ENCODE data around the gene MPPED1. TPM values are rescaled to one million over a fixed set of nuclear protein-coding genes. Genes with fewer than 3 reads are reported as not detected.

The MPPED1 gene
- total and polyA plus RNA-seq, 2 donors (not counting 3 experiments of a cell fraction or from before 2014, with no cell fraction given): not detected

DNA sequence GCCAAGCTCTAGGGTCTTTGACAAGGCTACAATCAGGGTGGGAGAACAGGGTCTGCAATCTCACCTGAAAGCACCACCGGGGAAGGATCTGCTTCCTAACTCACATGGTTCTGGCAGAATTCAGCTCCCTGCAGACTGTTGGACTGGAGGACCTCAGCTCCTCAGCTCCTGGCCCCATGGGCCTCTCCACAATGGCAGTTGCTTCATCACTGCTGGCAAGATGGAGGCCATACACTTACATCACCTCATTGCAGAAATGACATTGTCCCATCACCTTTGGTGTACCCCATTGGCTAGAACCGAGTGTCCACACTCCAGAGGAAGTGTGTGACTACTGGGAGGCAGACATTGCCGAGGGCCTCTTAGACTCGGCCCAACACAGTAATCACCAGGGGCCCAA, 20.9 kb upstream of the MPPED1 start:
- Histone ChIP-seq H3K9me1 (replicated peaks; ENCODE audit: control insufficient read depth, extremely low read depth, insufficient read depth, low read length) (no peaks in the 10 kb centered on the region), H3K79me2 (ENCODE audit: control insufficient read depth, insufficient read depth, low read length) (no peaks in the 10 kb centered on the region), H3K36me3 (ENCODE audit: control insufficient read depth in 2 of 2, extremely low read depth in 1 of 2, insufficient read depth in 2 of 2, low read length in 2 of 2) (no peaks in the 10 kb centered on the region), H3K9me3 (replicated peaks; ENCODE audit: control insufficient read depth, insufficient read depth, low read length) (no peaks in the 10 kb centered on the region), H3K4me1 (ENCODE audit: control insufficient read depth, extremely low read depth, insufficient read depth, low read length) (no peaks in the 10 kb centered on the region), H3K4me3 (replicated peaks in 1 of 3; ENCODE audit: insufficient read depth in 1 of 3, low read depth in 1 of 3, low read length in 3 of 3) (no peak overlapping the region), H3K4me2 (ENCODE audit: insufficient read depth, low read length) (no peak overlapping the region), H4K20me1 (replicated peaks; ENCODE audit: control insufficient read depth, extremely low read depth, insufficient read depth, low read length) (no peaks in the 10 kb centered on the region), H3K27ac (ENCODE audit: insufficient read depth, low read depth, low read length) (no peak overlapping the region), H2AFZ (ENCODE audit: low read depth, low read length) (no peak overlapping the region), H3K9ac (replicated peaks; ENCODE audit: extremely low read depth, insufficient read depth, low read length) (no peak overlapping the region), H3K27me3 (ENCODE audit: control insufficient read depth in 2 of 2, insufficient read depth in 2 of 2, low read length in 2 of 2) (peaks cover 0 to 7% of the 10 kb centered on the region in 2 experiments)
- BruUV-seq (replicated peaks): no TSS peak
- intact Hi-C loops (cut with micrococcal nuclease) (no loop called here), dilution Hi-C loops (cut with MboI; ENCODE audit: extremely low pct_ligation_motif_present, low sequenced_read_pairs) (no loop called here)
- TF ChIP-seq MYC (IDR thresholded peaks at IDR 0.05; ENCODE audit: low read depth, low read length) (no peak), GATA2 (IDR thresholded peaks at IDR 0.05; ENCODE audit: insufficient read depth, insufficient read length, low read depth, low read length) (no peak), FOS (IDR thresholded peaks at IDR 0.05; ENCODE audit: borderline replicate concordance, insufficient read depth, low read length) (no peak), POLR2A (IDR thresholded peaks at IDR 0.05; ENCODE audit: low read depth, low read length) (no peak), JUN (IDR thresholded peaks at IDR 0.05; ENCODE audit: borderline replicate concordance, insufficient read depth, insufficient read length, low read depth) (no peak), POLR2AphosphoS5 (IDR thresholded peaks at IDR 0.05; ENCODE audit: insufficient read depth, low read depth, low read length) (no peak), EZH2 (IDR thresholded peaks at IDR 0.05; ENCODE audit: borderline replicate concordance, low read depth, low read length, severe bottlenecking) (no peak)
- TF ChIP-seq, protein P1, sequence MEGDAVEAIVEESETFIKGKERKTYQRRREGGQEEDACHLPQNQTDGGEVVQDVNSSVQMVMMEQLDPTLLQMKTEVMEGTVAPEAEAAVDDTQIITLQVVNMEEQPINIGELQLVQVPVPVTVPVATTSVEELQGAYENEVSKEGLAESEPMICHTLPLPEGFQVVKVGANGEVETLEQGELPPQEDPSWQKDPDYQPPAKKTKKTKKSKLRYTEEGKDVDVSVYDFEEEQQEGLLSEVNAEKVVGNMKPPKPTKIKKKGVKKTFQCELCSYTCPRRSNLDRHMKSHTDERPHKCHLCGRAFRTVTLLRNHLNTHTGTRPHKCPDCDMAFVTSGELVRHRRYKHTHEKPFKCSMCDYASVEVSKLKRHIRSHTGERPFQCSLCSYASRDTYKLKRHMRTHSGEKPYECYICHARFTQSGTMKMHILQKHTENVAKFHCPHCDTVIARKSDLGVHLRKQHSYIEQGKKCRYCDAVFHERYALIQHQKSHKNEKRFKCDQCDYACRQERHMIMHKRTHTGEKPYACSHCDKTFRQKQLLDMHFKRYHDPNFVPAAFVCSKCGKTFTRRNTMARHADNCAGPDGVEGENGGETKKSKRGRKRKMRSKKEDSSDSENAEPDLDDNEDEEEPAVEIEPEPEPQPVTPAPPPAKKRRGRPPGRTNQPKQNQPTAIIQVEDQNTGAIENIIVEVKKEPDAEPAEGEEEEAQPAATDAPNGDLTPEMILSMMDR (IDR thresholded peaks at IDR 0.05; ENCODE audit: extremely low read depth in 1 of 2, insufficient read depth in 1 of 2, low read depth in 1 of 2, low read length in 2 of 2): no peak
- TF ChIP-seq, protein P2, sequence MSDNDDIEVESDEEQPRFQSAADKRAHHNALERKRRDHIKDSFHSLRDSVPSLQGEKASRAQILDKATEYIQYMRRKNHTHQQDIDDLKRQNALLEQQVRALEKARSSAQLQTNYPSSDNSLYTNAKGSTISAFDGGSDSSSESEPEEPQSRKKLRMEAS (IDR thresholded peaks at IDR 0.05; ENCODE audit: insufficient read depth, insufficient read length): no peak
- FAIRE-seq: no peak
- no peak for DNase-seq (ENCODE audit: low read depth, low spot score)
- ChIA-PET POLR2A (no interaction called here), CTCF (no interaction called here)
